Subcutaneous adipose tissue (tissue), 4 donors: ENCODE data around the gene ATP6V0D1. TPM values are rescaled to one million over a fixed set of nuclear protein-coding genes. Genes with fewer than 3 reads are reported as not detected.

Experiments used
- CTCF ChIP-seq: fragments of 450-650 bp; IDR thresholded peaks from one replicate; pipeline ENCODE4 v1.5.1; 2016; ENCODE audit warnings: low read depth, mild to moderate bottlenecking, control low read depth, antibody characterized with exemption, moderate library complexity
- total RNA-seq, 4 donors: library from RNA; depleted of rRNA; stranded (reverse); fragments of >200 nt; gene quantifications; one replicate each; pipeline ENCODE4 v1.1.0, GENCODE V29; 2016

The ATP6V0D1 gene
- total RNA-seq, 4 donors from 2014 or later: 66.4 to 169 (median 82.9) TPM

GRCh38 chr16:67481561-67482232, 740 bp upstream of the ATP6V0D1 start:
- no peak for TF ChIP-seq CTCF

GRCh38 chr16:67477960-67478554, 2.9 kb downstream of the ATP6V0D1 start:
- no peak for TF ChIP-seq CTCF

- no peak for TF ChIP-seq CTCF
These were observed 6.2 kb downstream of the ATP6V0D1 start for GRCh38 chr16:67474551-67475455.

GRCh38 chr16:67471758-67472384, 9.1 kb downstream of the ATP6V0D1 start:
- no peak for TF ChIP-seq CTCF

- TF ChIP-seq CTCF: no peak
These were observed 10.6 kb downstream of the ATP6V0D1 start for GRCh38 chr16:67470359-67470758.

GRCh38 chr16:67468731-67469130, 12.2 kb downstream of the ATP6V0D1 start:
- TF ChIP-seq CTCF: no peak
